Tibial artery (tissue), 4 donors: ENCODE measurements around the gene RBM12.

Experiments used
- DNase-seq, 2 donors: peaks; one replicate each; pipeline ENCODE4 v3.0.0-alpha.2; 2019
- H3K27ac ChIP-seq, 2 donors: fragments of 200-600 bp; sonication (generic) in 1 of 2; 1 replicate in 1 of 2; 2 replicates in 1 of 2; pipeline ENCODE4 v1.5.1; 2018 to 2019; ENCODE audit warnings: mild to moderate bottlenecking in 1 of 2
- H3K27me3 ChIP-seq, 2 donors: fragments of 200-600 bp; sonication (generic) in 1 of 2; one replicate each; pipeline versions ENCODE4 v1.5.1 to v1.6.0; 2016 to 2019
- H3K36me3 ChIP-seq, 3 donors: fragments of 200-600 bp; sonication (generic) in 2 of 3; one replicate each; pipeline ENCODE4 v1.5.1; 2016 to 2019; ENCODE audit warnings: mild to moderate bottlenecking in 2 of 3
- H3K4me1 ChIP-seq, 4 donors: fragments of 200-600 bp; sonication (generic) in 2 of 4; 1 replicate in 3 of 4; 2 replicates in 1 of 4; pipeline ENCODE4 v1.5.1; 2016 to 2019
- H3K4me3 ChIP-seq, 2 donors: fragments of 200-600 bp; sonication (generic) in 1 of 2; 1 replicate in 1 of 2; 2 replicates in 1 of 2; pipeline ENCODE4 v1.5.1; 2018 to 2019; ENCODE audit warnings: mild to moderate bottlenecking in 2 of 2
- H3K9me3 ChIP-seq, 3 donors: fragments of 200-600 bp; sonication (generic) in 1 of 3; one replicate each; pipeline ENCODE4 v1.5.1; 2016 to 2019
- CTCF ChIP-seq, 2 experiments: fragments of 200-600 bp in 1 of 2; fragments of 450-650 bp in 1 of 2; IDR thresholded peaks; one replicate each; pipeline ENCODE4 v1.5.1; 2017 to 2019; ENCODE audit warnings: antibody characterized with exemption in 2 of 2, mild to moderate bottlenecking in 1 of 2, moderate library complexity in 1 of 2
- intact Hi-C: fragments of 100-400 bp; cut with DNase I; formaldehyde crosslinking; loops from one replicate; pipeline ENCODE4 v1.15.0; 2023; ENCODE audit warnings: low total_unique reads

RBM12 gene

GRCh38 chr20:35651958-35652357 lies 12.7 kb downstream of the RBM12 start:
- Histone ChIP-seq H3K4me1 (peaks cover 0 to 42% (median 17%) of the 10 kb centered on the region in 4 donors), H3K4me3 (no peak overlapping the region), H3K27me3 (no peaks in the 10 kb centered on the region), H3K9me3 (no peaks in the 10 kb centered on the region), H3K36me3 (peaks cover 16 to 29% (median 27%) of the 10 kb centered on the region in 3 donors), H3K27ac (no peak overlapping the region)
- DNase-seq, result no peak
- TF ChIP-seq CTCF (IDR thresholded peaks at IDR 0.05), result no peak
- intact Hi-C loops, result no loop called here

GRCh38 chr20:35650632-35651031 lies 14.1 kb downstream of the RBM12 start:
- DNase-seq, result no peak
- intact Hi-C loops, result no loop called here
- H3K27ac ChIP-seq, result no peak overlapping the region
- no peak overlapping the region for H3K4me3 ChIP-seq
- TF ChIP-seq CTCF (IDR thresholded peaks at IDR 0.05), result no peak
- peaks cover 0 to 33% (median 17%) of the 10 kb centered on the region in 4 donors for H3K4me1 ChIP-seq
- H3K27me3 ChIP-seq, result no peaks in the 10 kb centered on the region
- H3K36me3 ChIP-seq, result peaks cover 16 to 29% (median 27%) of the 10 kb centered on the region in 3 donors
- H3K9me3 ChIP-seq, result no peaks in the 10 kb centered on the region

GRCh38 chr20:35648836-35649235 lies 15.9 kb downstream of the RBM12 start:
- H3K27me3 ChIP-seq, result no peaks in the 10 kb centered on the region
- TF ChIP-seq CTCF (IDR thresholded peaks at IDR 0.05), result no peak
- H3K36me3 ChIP-seq, result peaks cover 4 to 15% (median 14%) of the 10 kb centered on the region in 3 donors
- H3K4me3 ChIP-seq, result no peak overlapping the region
- H3K4me1 ChIP-seq, result peaks cover 0 to 37% (median 17%) of the 10 kb centered on the region in 4 donors
- DNase-seq, result no peak
- intact Hi-C loops, result no loop called here
- H3K9me3 ChIP-seq, result no peaks in the 10 kb centered on the region
- no peak overlapping the region for H3K27ac ChIP-seq

- H3K36me3 ChIP-seq, result no peaks in the 10 kb centered on the region
- intact Hi-C loops, result no loop called here
- no peak overlapping the region for H3K27ac ChIP-seq
- H3K4me3 ChIP-seq, result no peak overlapping the region
- H3K4me1 ChIP-seq, result peaks cover 0 to 43% (median 9%) of the 10 kb centered on the region in 4 donors
- TF ChIP-seq CTCF (IDR thresholded peaks at IDR 0.05), result no peak
- no peaks in the 10 kb centered on the region for H3K9me3 ChIP-seq
- DNase-seq, result no peak
- H3K27me3 ChIP-seq, result no peaks in the 10 kb centered on the region
Observed at GRCh38 chr20:35644806-35645205, 19.9 kb downstream of the RBM12 start.

GRCh38 chr20:35643045-35643444 lies 21.7 kb downstream of the RBM12 start:
- Histone ChIP-seq H3K4me1 (peaks cover 0 to 36% (median 2%) of the 10 kb centered on the region in 4 donors), H3K27ac (no peak overlapping the region), H3K4me3 (no peak overlapping the region), H3K36me3 (no peaks in the 10 kb centered on the region), H3K27me3 (no peaks in the 10 kb centered on the region), H3K9me3 (no peaks in the 10 kb centered on the region)
- intact Hi-C loops, result no loop called here
- no peak for DNase-seq
- no peak for TF ChIP-seq CTCF (IDR thresholded peaks at IDR 0.05)

- Histone ChIP-seq H3K4me1 (peaks cover 0 to 46% (median 2%) of the 10 kb centered on the region in 4 donors), H3K9me3 (no peaks in the 10 kb centered on the region), H3K4me3 (no peak overlapping the region), H3K36me3 (no peaks in the 10 kb centered on the region), H3K27ac (no peak overlapping the region), H3K27me3 (no peaks in the 10 kb centered on the region)
- intact Hi-C loops, result no loop called here
- no peak for DNase-seq
- no peak for TF ChIP-seq CTCF (IDR thresholded peaks at IDR 0.05)
Observed at GRCh38 chr20:35641743-35642142, 23.0 kb downstream of the RBM12 start.
